Heart left ventricle (tissue), 13 donors: ENCODE measurements around the gene SLC6A2.

Source experiments
- CTCF ChIP-seq, 12 donors: fragments of 200-600 bp; sonication (generic) in 4 of 12; IDR thresholded peaks; one replicate each; pipeline versions ENCODE4 v1.5.0 to v1.8.0; 2018 to 2022; ENCODE audit warnings: antibody characterized with exemption in 12 of 12, mild to moderate bottlenecking in 5 of 12
- POLR2A ChIP-seq, 2 donors: fragments of 450-650 bp; IDR thresholded peaks; one replicate each; pipeline ENCODE4 v1.6.1; 2017; ENCODE audit warnings: antibody characterized with exemption in 2 of 2, mild to moderate bottlenecking in 2 of 2, moderate library complexity in 2 of 2
- donor health status: ischemic (EF 13 %, LVEDD 7.1; RV severe dilation, severe dysfunction).
- donor health status: DM: no; HTN: yes; CAD: no.
- donor health status: DM: no; HTN: no; CAD: no.
- donor health status: ischemic (EF 25% LVEDD 6.9; RV normal size, moderate dysfunction).
- donor health status: ischemic (EF 25% LVEDD 5.7; RV mildly dilated, moderate dysfunction).
- donor health status: ischemic (EF 35%, LVEDD 5.7; RV mildly dilated, moderate dysfunction).
- donor health status: nonischemic (EF 11% LVEDD 7.7; RV severe dilation, severe dysfunction).
- donor health status: DM: yes; HTN: yes; CAD: no.
- donor health status: PGD.
- donor health status: ischemic (EF 29% LVEDD 5.4; RV normal size, mild dysfunction).
- donor health status: nonischemic (EF 23%, LVEDD 6.1; RV moderate dilation, normal function).

- no peak for TF ChIP-seq POLR2A (IDR thresholded peaks at IDR 0.05)
- TF ChIP-seq CTCF (IDR thresholded peaks at IDR 0.05): no peak
Measured at GRCh38 chr16:55658898-55659420, 3.2 kb downstream of the SLC6A2 start.
